HepG2 (cell line): ENCODE measurements around the gene KNG1. TPM values are rescaled to one million over a fixed set of nuclear protein-coding genes. Genes with fewer than 3 reads are reported as not detected.

Experiments
- ADNP ChIP-seq: sonication (generic); formaldehyde crosslinking; IDR thresholded peaks from 2 replicates; pipeline ENCODE4 v1.4.0; 2020; ENCODE audit warnings: missing genetic modification reagents
- ARHGAP35 ChIP-seq: sonication (generic); formaldehyde crosslinking; IDR thresholded peaks from 2 replicates; pipeline ENCODE4 v1.9.0; 2022; ENCODE audit warnings: mild to moderate bottlenecking, inconsistent platforms, moderate library complexity, missing genetic modification reagents, borderline replicate concordance
- ATRX ChIP-seq: sonication (generic); formaldehyde crosslinking; IDR thresholded peaks from 2 replicates; pipeline ENCODE4 v1.4.0; 2020; ENCODE audit warnings: missing genetic modification reagents, borderline replicate concordance
- GFI1 ChIP-seq: sonication (generic); formaldehyde crosslinking; IDR thresholded peaks from 2 replicates; pipeline ENCODE4 v1.5.0; 2020; ENCODE audit warnings: missing genetic modification reagents, mild to moderate bottlenecking, borderline replicate concordance
- HNRNPLL ChIP-seq: fragments of 200-400 bp; formaldehyde crosslinking; IDR thresholded peaks from 2 replicates; pipeline ENCODE4 v1.6.1; 2017; ENCODE audit warnings: mild to moderate bottlenecking, low read depth, low read length; ENCODE audit not compliant: poor library complexity, severe bottlenecking
- JUND ChIP-seq: sonication (generic); formaldehyde crosslinking; IDR thresholded peaks from 2 replicates; pipeline ENCODE4 v1.8.0; 2022; ENCODE audit warnings: mild to moderate bottlenecking, missing genetic modification reagents
- KMT2A ChIP-seq: sonication (generic); formaldehyde crosslinking; IDR thresholded peaks from 2 replicates; pipeline ENCODE4 v1.4.0; 2020; ENCODE audit warnings: missing genetic modification reagents
- MAFK ChIP-seq, 2 experiments: IDR thresholded peaks in 1 of 2; conservative IDR thresholded peaks in 1 of 2; 2 replicates each; pipeline ENCODE4 v1.6.1; 2011; ENCODE audit warnings: improper control_type of control experiment in 2 of 2, low read length in 2 of 2
- NONO ChIP-seq, 2 experiments: fragments of 450-650 bp in 1 of 2; sonication (generic) in 1 of 2; formaldehyde crosslinking in 1 of 2; IDR thresholded peaks in 1 of 2; conservative IDR thresholded peaks in 1 of 2; 2 replicates each; pipeline versions ENCODE4 v1.6.1 to v1.8.0; 2017 to 2022; ENCODE audit warnings: mild to moderate bottlenecking in 1 of 2, missing genetic modification reagents in 1 of 2, moderate library complexity in 1 of 2
- PAF1 ChIP-seq: IDR thresholded peaks from 2 replicates; pipeline ENCODE4 v1.6.1; 2016; ENCODE audit warnings: missing genetic modification reagents, missing compliant biosample characterization
- POLR2AphosphoS2 ChIP-seq: IDR thresholded peaks from 2 replicates; pipeline ENCODE4 v1.6.1; 2011; ENCODE audit warnings: low read depth, low read length, improper control_type of control experiment
- POLR2G ChIP-seq: fragments of 200-400 bp; formaldehyde crosslinking; IDR thresholded peaks from 2 replicates; pipeline ENCODE4 v1.6.1; 2018; ENCODE audit warnings: mild to moderate bottlenecking, low read depth, low read length, moderate library complexity
- RBFOX2 ChIP-seq: fragments of 200-400 bp; formaldehyde crosslinking; IDR thresholded peaks from 2 replicates; pipeline ENCODE4 v1.6.1; 2017; ENCODE audit warnings: low read depth, mild to moderate bottlenecking, low read length
- RBM22 ChIP-seq: fragments of 200-400 bp; formaldehyde crosslinking; optimal IDR thresholded peaks from 2 replicates; pipeline ENCODE3; 2017; ENCODE audit warnings: mild to moderate bottlenecking, low read length, moderate library complexity
- RBM39 ChIP-seq: fragments of 200-400 bp; formaldehyde crosslinking; IDR thresholded peaks from one replicate; pipeline ENCODE4 v1.6.1; 2018; ENCODE audit warnings: antibody characterized with exemption, mild to moderate bottlenecking, low read depth, low read length; ENCODE audit not compliant: poor library complexity, severe bottlenecking
- RXRA ChIP-seq: sonication (generic); formaldehyde crosslinking; IDR thresholded peaks from 2 replicates; pipeline ENCODE4 v1.5.1; 2020; ENCODE audit warnings: missing genetic modification reagents
- SMYD3 ChIP-seq: sonication (generic); formaldehyde crosslinking; IDR thresholded peaks from 2 replicates; pipeline ENCODE4 v1.8.1; 2023; ENCODE audit warnings: mild to moderate bottlenecking, missing genetic modification reagents
- XRCC5 ChIP-seq: fragments of 200-400 bp; formaldehyde crosslinking; optimal IDR thresholded peaks from 2 replicates; pipeline ENCODE3; 2017; ENCODE audit warnings: mild to moderate bottlenecking, low read length
- YEATS2 ChIP-seq: sonication (generic); formaldehyde crosslinking; IDR thresholded peaks from 2 replicates; pipeline ENCODE4 v1.4.0; 2020; ENCODE audit warnings: missing genetic modification reagents, borderline replicate concordance
- YY1 ChIP-seq: IDR thresholded peaks from 2 replicates; pipeline ENCODE4 v1.6.1; 2011; ENCODE audit warnings: low read length, low read depth, moderate library complexity, mild to moderate bottlenecking; ENCODE audit not compliant: insufficient read depth, insufficient replicate concordance
- ZFX ChIP-seq: sonication (generic); formaldehyde crosslinking; IDR thresholded peaks from 2 replicates; pipeline ENCODE4 v1.4.0; 2020; ENCODE audit warnings: mild to moderate bottlenecking, low read depth, missing genetic modification reagents, moderate library complexity
- ZNF224 ChIP-seq: sonication (generic); formaldehyde crosslinking; IDR thresholded peaks from 2 replicates; pipeline ENCODE4 v1.5.0; 2020; ENCODE audit warnings: mild to moderate bottlenecking, missing genetic modification reagents
- ZNF232 ChIP-seq: sonication (generic); formaldehyde crosslinking; IDR thresholded peaks from 2 replicates; pipeline ENCODE4 v1.4.0; 2020; ENCODE audit warnings: missing genetic modification reagents, borderline replicate concordance
- ZNF790 ChIP-seq: sonication (generic); formaldehyde crosslinking; IDR thresholded peaks from 2 replicates; pipeline ENCODE4 v1.8.0; 2022; ENCODE audit warnings: missing genetic modification reagents, mild to moderate bottlenecking, borderline replicate concordance
- ZZZ3 ChIP-seq: sonication (generic); formaldehyde crosslinking; IDR thresholded peaks from 2 replicates; pipeline ENCODE4 v1.4.0; 2020; ENCODE audit warnings: missing genetic modification reagents, mild to moderate bottlenecking, borderline replicate concordance
- polyA plus RNA-seq, 8 experiments: library from polyadenylated mRNA; depleted of rRNA in 3 of 8; stranded (reverse) in 7 of 8; unstranded in 1 of 8; fragments of >200 nt; fragmentation: Illumina TruSeq in 4 of 8; extraction: Trizol in 4 of 8; gene quantifications; 2 replicates each; pipeline versions ENCODE4 v1.2.1 to v1.2.3, GENCODE V29; 2011 to 2016; ENCODE audit warnings: low read depth in 4 of 8, missing spikeins in 1 of 8, mixed read lengths in 1 of 8; ENCODE audit not compliant: insufficient read depth in 1 of 8
- total RNA-seq, 5 experiments: library from RNA; depleted of rRNA; stranded (reverse); fragments of >200 nt; fragmentation: Illumina TruSeq; extraction: Trizol; gene quantifications; 2 replicates each; pipeline ENCODE4 v1.2.3, GENCODE V29; 2016; ENCODE audit warnings: low read depth in 1 of 5
- TF ChIP-seq, protein P1 (sequence below): IDR thresholded peaks from 2 replicates; pipeline ENCODE4 v1.6.1; 2016; ENCODE audit warnings: control low read depth
- TF ChIP-seq, protein P2 (sequence below): sonication (generic); formaldehyde crosslinking; IDR thresholded peaks from 2 replicates; pipeline ENCODE4 v1.8.1; 2023; ENCODE audit warnings: mild to moderate bottlenecking, missing genetic modification reagents, borderline replicate concordance
- TF ChIP-seq, protein P3 (sequence below): sonication (generic); formaldehyde crosslinking; IDR thresholded peaks from 2 replicates; pipeline ENCODE4 v1.8.0; 2022; ENCODE audit warnings: missing genetic modification reagents, low read depth, mild to moderate bottlenecking, borderline replicate concordance

Gene KNG1
- total and polyA plus RNA-seq, 2 of the 13 experiments (the other 11 are each of a cell fraction or from before 2014, with no cell fraction given): 6.5 to 7.0 TPM

DNA sequence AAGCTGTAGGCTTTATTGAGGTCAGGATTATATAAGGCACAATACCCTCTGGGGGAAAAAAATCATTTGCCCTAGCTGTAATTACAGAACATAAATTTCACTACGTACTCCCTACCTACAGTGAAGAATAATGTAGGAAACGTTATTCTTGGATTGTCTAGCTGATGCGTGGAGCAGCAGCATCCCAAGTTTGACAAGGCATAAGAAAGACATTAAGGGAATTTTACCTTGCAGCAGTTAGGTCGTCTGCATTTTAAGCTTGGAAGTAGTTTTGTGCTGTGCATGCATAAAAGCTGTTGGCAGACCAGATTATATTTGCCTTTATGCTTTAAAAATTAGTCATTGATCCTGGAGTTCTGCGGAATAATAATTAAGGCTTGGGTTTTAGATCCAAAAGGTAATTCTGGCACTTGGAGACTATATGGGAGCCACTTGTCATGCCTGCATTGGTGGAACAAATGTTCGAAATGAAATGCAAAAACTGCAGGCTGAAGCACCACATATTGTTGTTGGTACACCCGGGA lies 68.4 kb downstream of the KNG1 start (continued):
- no peak for TF ChIP-seq ZZZ3
- TF ChIP-seq HNRNPLL: no peak
- no peak for TF ChIP-seq ZNF224 (CRISPR knock-in tag)
- TF ChIP-seq PAF1 (CRISPR knock-in tag): 0 out of 2 replicates have a peak, but pooled peaks have one; percentile 4
- no peak for TF ChIP-seq JUND (CRISPR knock-in tag)
- no peak for TF ChIP-seq KMT2A (CRISPR knock-in tag)
- TF ChIP-seq RXRA (CRISPR knock-in tag): no peak
- peak; percentile 8; the same call in 1 of the 2 replicates for TF ChIP-seq RBFOX2
- TF ChIP-seq, protein P1, sequence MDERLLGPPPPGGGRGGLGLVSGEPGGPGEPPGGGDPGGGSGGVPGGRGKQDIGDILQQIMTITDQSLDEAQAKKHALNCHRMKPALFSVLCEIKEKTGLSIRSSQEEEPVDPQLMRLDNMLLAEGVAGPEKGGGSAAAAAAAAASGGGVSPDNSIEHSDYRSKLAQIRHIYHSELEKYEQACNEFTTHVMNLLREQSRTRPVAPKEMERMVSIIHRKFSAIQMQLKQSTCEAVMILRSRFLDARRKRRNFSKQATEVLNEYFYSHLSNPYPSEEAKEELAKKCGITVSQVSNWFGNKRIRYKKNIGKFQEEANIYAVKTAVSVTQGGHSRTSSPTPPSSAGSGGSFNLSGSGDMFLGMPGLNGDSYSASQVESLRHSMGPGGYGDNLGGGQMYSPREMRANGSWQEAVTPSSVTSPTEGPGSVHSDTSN (CRISPR knock-in tag): no peak
- no peak for TF ChIP-seq YEATS2 (CRISPR knock-in tag)
- TF ChIP-seq ZFX: no peak
- TF ChIP-seq ARHGAP35 (CRISPR knock-in tag): no peak
- TF ChIP-seq YY1: no peak
- TF ChIP-seq XRCC5: no peak
- peak in 1 of 2 experiments; percentile 21; a peak in 1 of 4 replicates for TF ChIP-seq MAFK (conservative IDR thresholded peaks at IDR 0.05 in 1 of 2, IDR thresholded peaks at IDR 0.05 in 1 of 2; ENCODE audit: low read length in 2 of 2)
- TF ChIP-seq RBM22: peak; percentile 94
- TF ChIP-seq SMYD3 (CRISPR knock-in tag): no peak
- no peak for TF ChIP-seq ZNF232 (CRISPR knock-in tag)
- TF ChIP-seq, protein P2, sequence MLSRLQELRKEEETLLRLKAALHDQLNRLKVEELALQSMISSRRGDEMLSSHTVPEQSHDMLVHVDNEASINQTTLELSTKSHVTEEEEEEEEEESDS (CRISPR knock-in tag): no peak
- TF ChIP-seq ZNF790 (CRISPR knock-in tag): no peak
- no peak for TF ChIP-seq GFI1 (CRISPR knock-in tag)
- TF ChIP-seq POLR2AphosphoS2: peak; percentile 45; the same call in 1 of the 2 replicates
- TF ChIP-seq ATRX (CRISPR knock-in tag): no peak
- no peak for TF ChIP-seq ADNP
- TF ChIP-seq, protein P3, sequence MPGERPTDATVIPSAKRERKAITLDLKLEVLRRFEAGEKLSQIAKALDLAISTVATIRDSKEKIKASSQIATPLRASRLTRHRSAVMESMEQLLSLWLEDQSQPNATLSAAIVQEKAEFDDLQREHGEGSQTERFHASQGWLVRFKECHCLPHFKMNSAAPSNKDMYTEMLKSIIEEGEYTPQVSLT (CRISPR knock-in tag): no peak
- TF ChIP-seq NONO (IDR thresholded peaks at IDR 0.05): no peak
- no peak for TF ChIP-seq NONO (CRISPR knock-in tag; conservative IDR thresholded peaks at IDR 0.05)
- TF ChIP-seq POLR2G: 0 out of 2 replicates have a peak, but pooled peaks have one; percentile 15
- TF ChIP-seq RBM39: no peak
